Osteocyte (in vitro differentiated cells): Measurements from ENCODE around the gene RNASE7. TPM values are rescaled to one million over a fixed set of nuclear protein-coding genes. Genes with fewer than 3 reads are reported as not detected.

Experiments used
- DNase-seq: peaks from one replicate; pipeline ENCODE4 v3.0.0; 2021; ENCODE audit warnings: mixed read lengths; ENCODE audit not compliant: unreplicated experiment; ENCODE audit errors: extremely low spot score
- H3K27ac Mint-ChIP-seq: one replicate; pipeline ENCODE4 v1.8.0; 2021; ENCODE audit warnings: mild to moderate bottlenecking, mixed read lengths; ENCODE audit not compliant: unreplicated experiment
- H3K27me3 Mint-ChIP-seq: one replicate; pipeline ENCODE4 v1.8.0; 2021; ENCODE audit warnings: mixed read lengths; ENCODE audit not compliant: unreplicated experiment
- H3K36me3 Mint-ChIP-seq: one replicate; pipeline ENCODE4 v1.8.0; 2021; ENCODE audit warnings: mixed read lengths; ENCODE audit not compliant: unreplicated experiment
- H3K4me1 Mint-ChIP-seq: one replicate; pipeline ENCODE4 v1.8.0; 2021; ENCODE audit warnings: mixed read lengths; ENCODE audit not compliant: unreplicated experiment
- H3K4me3 Mint-ChIP-seq: one replicate; pipeline ENCODE4 v1.8.0; 2021; ENCODE audit warnings: mild to moderate bottlenecking, moderate library complexity, mixed read lengths; ENCODE audit not compliant: unreplicated experiment
- H3K9me3 Mint-ChIP-seq: one replicate; pipeline ENCODE4 v1.8.0; 2021; ENCODE audit warnings: mixed read lengths; ENCODE audit not compliant: unreplicated experiment
- CTCF ChIP-seq: fragments of 200-600 bp; sonication (generic); IDR thresholded peaks from 2 replicates; pipeline ENCODE4 v1.5.0; 2021; ENCODE audit warnings: antibody characterized with exemption, mild to moderate bottlenecking, moderate library complexity
- total RNA-seq: library from RNA; stranded (reverse); gene quantifications from 2 replicates; pipeline ENCODE4 v1.2.1, GENCODE V29; 2021

RNASE7 gene
- total RNA-seq, 1 donor from 2014 or later: not detected

- Mint-ChIP-seq H3K27me3 (no peaks in the 10 kb centered on the region), H3K9me3 (no peaks in the 10 kb centered on the region), H3K36me3 (peaks cover 8% of the 10 kb centered on the region), H3K4me1 (peaks cover 35% of the 10 kb centered on the region), H3K27ac (peak overlapping the region; percentile 96), H3K4me3 (peak overlapping the region; percentile 88)
- DNase-seq: no peak
- no peak for TF ChIP-seq CTCF
Measured at GRCh38 chr14:21069388-21070082, 27.4 kb downstream of the RNASE7 start.

GRCh38 chr14:21070083-21070609, 28.0 kb downstream of the RNASE7 start, which contains the start of gene ARHGEF40:
Gene ARHGEF40 (plus strand): TSS chr14:21070304. CDS start chr14:21070397, 93 bp downstream.
- H3K27me3 Mint-ChIP-seq: no peaks in the 10 kb centered on the region
- no peak for DNase-seq
- peak within 1 kb of the TSS; percentile 91 for H3K4me3 Mint-ChIP-seq
- peaks cover 35% of the 10 kb centered on the region for H3K4me1 Mint-ChIP-seq
- H3K9me3 Mint-ChIP-seq: no peaks in the 10 kb centered on the region
- H3K36me3 Mint-ChIP-seq: peaks cover 10% of the 10 kb centered on the region
- TF ChIP-seq CTCF: no peak
- peak within 1 kb of the TSS; percentile 99 for H3K27ac Mint-ChIP-seq

- no peaks in the 10 kb centered on the region for H3K9me3 Mint-ChIP-seq
Measured at GRCh38 chr14:21070610-21071224, 28.6 kb downstream of the RNASE7 start.

GRCh38 chr14:21071225-21072030, 29.3 kb downstream of the RNASE7 start:
- Mint-ChIP-seq H3K4me3 (peak overlapping the region; percentile 91), H3K4me1 (peaks cover 39% of the 10 kb centered on the region), H3K36me3 (peaks cover 19% of the 10 kb centered on the region), H3K9me3 (no peaks in the 10 kb centered on the region), H3K27ac (peak overlapping the region; percentile 99), H3K27me3 (no peaks in the 10 kb centered on the region)
- no peak for TF ChIP-seq CTCF
- DNase-seq: peak; percentile 97

More at GRCh38 chr14:21070610-21071224, 28.6 kb downstream of the RNASE7 start:
- Mint-ChIP-seq H3K27ac (peak overlapping the region; percentile 99), H3K4me3 (peak overlapping the region; percentile 91), H3K4me1 (peaks cover 36% of the 10 kb centered on the region), H3K27me3 (no peaks in the 10 kb centered on the region), H3K36me3 (peaks cover 12% of the 10 kb centered on the region)
- DNase-seq: no peak
- no peak for TF ChIP-seq CTCF
